ENCODE measurements around the gene SRGAP2C.
A peak's percentile ranks its signal among the peaks of the same experiment; 100 is the strongest.
"Not testable (repeated sequence)": the region's sequence is repeated elsewhere in the genome, so short reads cannot be mapped to it uniquely, and the experiment has no call there.

The SRGAP2C gene

GRCh38 chr1:121361451-121362233 lies 176.9 kb downstream of the SRGAP2C start:
- H3K4me1 ChIP-seq (ENCODE audit: control insufficient read depth in 1 of 2, insufficient read depth in 1 of 2, low read depth in 1 of 2, low read length in 1 of 2); H3K27me3 ChIP-seq; H3K27ac ChIP-seq; H3K9me3 ChIP-seq; H3K4me3 ChIP-seq (ENCODE audit: low read depth in 1 of 2, low read length in 1 of 2); H3K36me3 ChIP-seq: not testable (repeated sequence)

DNA sequence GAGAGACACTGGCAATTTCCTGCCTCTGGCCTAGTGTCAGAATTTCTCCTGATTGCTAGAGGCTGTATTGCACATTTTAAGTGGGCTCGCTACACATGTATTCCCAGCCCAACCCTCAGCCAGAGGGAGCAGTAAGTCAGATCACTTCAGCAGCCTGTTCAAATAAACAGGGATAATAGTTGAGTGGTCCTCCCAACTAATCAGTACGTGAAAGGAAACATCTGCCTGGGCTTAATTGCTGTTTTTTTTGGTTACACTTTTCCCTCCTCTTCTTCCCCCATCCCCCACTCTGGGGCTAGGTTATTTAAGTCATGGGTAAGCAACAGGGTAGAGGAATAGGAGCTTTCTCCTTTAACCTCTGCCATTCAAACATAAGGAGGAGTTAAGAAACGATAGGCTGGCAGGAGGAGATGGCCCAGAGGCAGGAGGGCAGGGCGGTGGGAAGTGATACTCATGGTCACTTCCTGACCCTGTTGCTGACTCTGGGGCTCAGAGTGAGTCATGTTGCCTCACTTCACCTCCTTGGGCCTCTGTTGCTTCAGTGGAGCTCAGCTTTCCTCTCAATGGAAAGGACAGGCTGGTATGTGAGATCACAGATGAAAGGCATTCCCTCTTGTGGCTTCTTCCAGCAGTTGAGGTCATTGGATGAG lies 177.6 kb downstream of the SRGAP2C start:
- H3K4me1 ChIP-seq (ENCODE audit: control insufficient read depth in 1 of 2, insufficient read depth in 1 of 2, low read depth in 1 of 2, low read length in 1 of 2); H3K4me3 ChIP-seq (ENCODE audit: low read depth in 1 of 2, low read length in 1 of 2); H3K9me3 ChIP-seq; H3K27me3 ChIP-seq; H3K36me3 ChIP-seq: not testable (repeated sequence)
- H3K27ac ChIP-seq, result peak overlapping the region; percentile 62

- H3K9me3 ChIP-seq; H3K27me3 ChIP-seq; H3K36me3 ChIP-seq; H3K4me1 ChIP-seq (ENCODE audit: control insufficient read depth in 1 of 2, insufficient read depth in 1 of 2, low read depth in 1 of 2, low read length in 1 of 2); H3K4me3 ChIP-seq (ENCODE audit: low read depth in 1 of 2, low read length in 1 of 2); H3K27ac ChIP-seq: not testable (repeated sequence)
These were observed 180.5 kb downstream of the SRGAP2C start for GRCh38 chr1:121365316-121365715.

DNA sequence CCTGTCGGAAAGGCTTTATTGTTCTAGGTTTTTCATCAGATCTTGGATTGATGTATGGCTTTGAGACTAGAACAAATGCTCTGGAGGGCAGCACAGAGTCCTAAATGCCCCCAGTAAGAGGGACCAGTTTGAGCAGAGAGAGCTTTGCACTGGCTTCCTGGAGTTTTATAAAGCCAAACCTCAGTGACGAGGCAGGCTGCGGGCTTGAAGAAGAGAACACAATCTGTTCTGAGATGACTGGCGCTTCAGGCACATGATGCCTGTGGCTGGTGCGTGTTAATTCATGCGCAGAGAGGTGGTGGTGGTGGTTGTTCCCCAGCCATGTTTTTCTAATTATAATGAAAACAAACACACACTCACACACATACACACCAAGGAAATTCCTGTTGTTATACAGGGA lies 180.9 kb downstream of the SRGAP2C start:
- H3K9me3 ChIP-seq; H3K4me1 ChIP-seq (ENCODE audit: control insufficient read depth in 1 of 2, insufficient read depth in 1 of 2, low read depth in 1 of 2, low read length in 1 of 2); H3K27me3 ChIP-seq; H3K27ac ChIP-seq; H3K4me3 ChIP-seq (ENCODE audit: low read depth in 1 of 2, low read length in 1 of 2); H3K36me3 ChIP-seq: not testable (repeated sequence)

DNA sequence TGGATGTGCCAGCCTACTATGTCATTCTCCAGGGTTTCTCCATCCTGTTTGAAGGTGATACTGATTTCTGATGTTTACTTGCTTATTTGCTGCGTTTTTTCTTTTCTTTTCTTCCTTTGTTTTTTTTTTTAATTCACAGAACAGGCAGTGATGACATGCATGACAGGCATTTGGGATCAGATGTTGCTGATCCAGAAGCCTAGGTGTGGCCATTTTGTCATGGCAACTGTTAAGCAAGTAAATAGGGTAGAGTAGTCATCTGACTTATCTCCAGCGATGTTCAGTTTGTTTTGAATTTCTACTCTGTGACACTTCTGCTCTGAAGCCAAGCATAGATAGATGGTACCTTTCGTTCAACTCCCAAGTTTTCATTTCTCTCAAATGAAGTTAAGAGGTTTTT lies 181.4 kb downstream of the SRGAP2C start:
- H3K4me3 ChIP-seq (ENCODE audit: low read depth in 1 of 2, low read length in 1 of 2); H3K9me3 ChIP-seq; H3K36me3 ChIP-seq; H3K4me1 ChIP-seq (ENCODE audit: control insufficient read depth in 1 of 2, insufficient read depth in 1 of 2, low read depth in 1 of 2, low read length in 1 of 2); H3K27me3 ChIP-seq; H3K27ac ChIP-seq: not testable (repeated sequence)

- H3K27me3 ChIP-seq; H3K4me3 ChIP-seq (ENCODE audit: low read depth in 1 of 2, low read length in 1 of 2); H3K36me3 ChIP-seq; H3K9me3 ChIP-seq; H3K4me1 ChIP-seq (ENCODE audit: control insufficient read depth in 1 of 2, insufficient read depth in 1 of 2, low read depth in 1 of 2, low read length in 1 of 2); H3K27ac ChIP-seq: not testable (repeated sequence)
These were observed 184.1 kb downstream of the SRGAP2C start for GRCh38 chr1:121368910-121369309.

- H3K27ac ChIP-seq; H3K27me3 ChIP-seq; H3K4me1 ChIP-seq (ENCODE audit: control insufficient read depth in 1 of 2, insufficient read depth in 1 of 2, low read depth in 1 of 2, low read length in 1 of 2); H3K36me3 ChIP-seq; H3K9me3 ChIP-seq; H3K4me3 ChIP-seq (ENCODE audit: low read depth in 1 of 2, low read length in 1 of 2): not testable (repeated sequence)
These were observed 185.2 kb downstream of the SRGAP2C start for GRCh38 chr1:121369959-121370358.

GRCh38 chr1:121374851-121375367 lies 190.1 kb downstream of the SRGAP2C start:
- H3K4me1 ChIP-seq (ENCODE audit: control insufficient read depth in 1 of 2, insufficient read depth in 1 of 2, low read depth in 1 of 2, low read length in 1 of 2); H3K27ac ChIP-seq; H3K27me3 ChIP-seq: not testable (repeated sequence)

DNA sequence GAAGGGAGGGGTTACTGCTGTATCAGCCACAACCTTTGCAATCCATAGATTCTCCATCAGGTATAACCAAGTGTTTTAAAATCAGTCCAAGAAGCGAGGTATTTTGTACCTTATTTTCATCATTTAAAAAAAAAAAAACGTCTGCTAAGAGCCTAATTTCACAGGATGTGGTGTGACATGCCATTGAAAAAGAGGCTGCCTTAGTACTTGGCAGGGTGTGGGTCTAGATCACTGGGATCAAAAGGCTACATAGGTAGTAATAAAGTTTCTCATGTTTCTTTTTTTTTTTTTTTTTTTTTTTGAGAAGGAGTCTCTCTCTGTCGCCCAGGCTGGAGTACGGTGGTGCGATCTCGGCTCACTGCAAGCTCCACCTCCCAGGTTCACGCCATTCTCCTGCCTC lies 192.2 kb downstream of the SRGAP2C start:
- H3K27ac ChIP-seq, H3K36me3 ChIP-seq, H3K9me3 ChIP-seq: not testable (repeated sequence)

More at GRCh38 chr1:121374851-121375367, 190.1 kb downstream of the SRGAP2C start:
- not testable (repeated sequence) for H3K4me3 ChIP-seq (ENCODE audit: low read depth in 1 of 2, low read length in 1 of 2); H3K36me3 ChIP-seq; H3K9me3 ChIP-seq

DNA sequence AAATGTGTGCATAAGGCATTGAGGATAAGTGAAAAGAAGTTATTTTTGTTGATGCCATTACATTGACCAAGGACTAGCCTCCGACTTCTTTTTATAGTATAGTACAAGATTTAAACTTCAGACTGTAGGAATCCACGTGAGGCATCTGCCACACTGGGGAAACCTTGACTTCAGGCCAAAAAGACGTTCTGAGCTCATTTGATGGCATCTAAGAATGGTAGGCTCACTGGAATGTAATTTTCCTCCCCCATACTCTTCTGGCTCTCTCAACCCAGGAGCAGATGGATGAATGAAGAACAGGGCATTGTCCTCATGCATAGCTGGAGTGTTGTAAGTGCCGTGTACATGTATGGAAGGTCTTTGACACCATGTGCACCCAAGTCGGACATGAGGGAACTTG lies 194.0 kb downstream of the SRGAP2C start:
- not testable (repeated sequence) for H3K27me3 ChIP-seq; H3K4me1 ChIP-seq (ENCODE audit: control insufficient read depth in 1 of 2, insufficient read depth in 1 of 2, low read depth in 1 of 2, low read length in 1 of 2); H3K27ac ChIP-seq; H3K4me3 ChIP-seq (ENCODE audit: low read depth in 1 of 2, low read length in 1 of 2); H3K9me3 ChIP-seq; H3K36me3 ChIP-seq

More for the DNA sequence above, 192.2 kb downstream of the SRGAP2C start:
- not testable (repeated sequence) for H3K27me3 ChIP-seq; H3K4me1 ChIP-seq (ENCODE audit: control insufficient read depth in 1 of 2, insufficient read depth in 1 of 2, low read depth in 1 of 2, low read length in 1 of 2); H3K4me3 ChIP-seq (ENCODE audit: low read depth in 1 of 2, low read length in 1 of 2)

- not testable (repeated sequence) for H3K4me3 ChIP-seq (ENCODE audit: low read depth in 1 of 2, low read length in 1 of 2); H3K9me3 ChIP-seq; H3K27me3 ChIP-seq; H3K27ac ChIP-seq; H3K36me3 ChIP-seq; H3K4me1 ChIP-seq (ENCODE audit: control insufficient read depth in 1 of 2, insufficient read depth in 1 of 2, low read depth in 1 of 2, low read length in 1 of 2)
These were observed 200.0 kb downstream of the SRGAP2C start for GRCh38 chr1:121384754-121385153.

DNA sequence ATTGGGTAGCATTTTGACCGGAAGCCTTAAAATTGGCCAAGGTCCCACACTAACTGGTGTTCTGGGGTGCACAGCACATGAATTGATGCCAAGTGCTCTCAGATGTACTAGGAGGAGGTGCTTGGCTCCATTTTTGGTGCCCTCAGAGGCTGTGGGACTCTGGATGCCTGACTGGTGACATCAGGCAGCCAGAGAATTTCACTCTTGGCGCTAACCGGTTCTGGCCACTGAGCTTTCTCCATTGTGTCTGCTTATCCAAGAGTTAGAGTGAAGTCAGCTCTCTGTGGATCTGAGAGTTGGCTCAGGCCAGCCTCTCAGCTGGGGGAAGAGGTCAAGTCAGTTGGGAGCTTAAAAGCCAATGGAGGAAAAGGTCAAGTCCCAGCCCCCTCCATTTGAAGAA lies 200.4 kb downstream of the SRGAP2C start:
- H3K27ac ChIP-seq; H3K9me3 ChIP-seq; H3K36me3 ChIP-seq; H3K4me3 ChIP-seq (ENCODE audit: low read depth in 1 of 2, low read length in 1 of 2); H3K4me1 ChIP-seq (ENCODE audit: control insufficient read depth in 1 of 2, insufficient read depth in 1 of 2, low read depth in 1 of 2, low read length in 1 of 2); H3K27me3 ChIP-seq: not testable (repeated sequence)

- H3K27me3 ChIP-seq; H3K9me3 ChIP-seq; H3K36me3 ChIP-seq; H3K27ac ChIP-seq; H3K4me3 ChIP-seq (ENCODE audit: low read depth in 1 of 2, low read length in 1 of 2); H3K4me1 ChIP-seq (ENCODE audit: control insufficient read depth in 1 of 2, insufficient read depth in 1 of 2, low read depth in 1 of 2, low read length in 1 of 2): not testable (repeated sequence)
These were observed 201.0 kb downstream of the SRGAP2C start for GRCh38 chr1:121385563-121386288.

Data from neutrophil (primary cell).